Measurements from ENCODE around the gene RHOBTB3. TPM values are rescaled to one million over a fixed set of nuclear protein-coding genes. Genes with fewer than 3 reads are reported as not detected.

Gene RHOBTB3
- total RNA-seq, 1 experiment from 2014 or later = 95.2 TPM

DNA sequence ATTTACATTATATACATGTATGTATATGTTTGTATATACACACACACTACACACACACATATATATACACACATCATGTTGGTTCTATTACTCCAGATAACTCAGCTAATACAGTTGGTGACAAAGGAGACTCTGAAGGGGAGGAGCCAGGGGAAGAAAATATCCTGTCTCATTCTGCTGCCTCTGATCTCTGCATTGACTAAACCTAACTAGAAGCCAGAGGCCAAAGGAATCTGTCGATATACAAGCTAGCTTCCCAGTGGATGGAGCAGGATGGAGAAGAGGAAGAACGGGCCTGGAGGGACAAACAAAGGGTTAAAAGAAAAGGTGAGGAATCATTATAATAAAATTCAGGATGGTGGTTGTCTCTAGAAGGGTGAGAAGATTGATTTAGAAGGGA lies 13.7 kb upstream of the RHOBTB3 start:
- intact Hi-C loops (cut with micrococcal nuclease; ENCODE audit: unreplicated experiment) (no loop called here), in situ Hi-C loops (cut with HindIII; ENCODE audit: low pct_unique_long_range_greater_than_20kb, low sequenced_read_pairs) (no loop called here)
- no TSS peak for BruUV-seq (replicated peaks)
- TF ChIP-seq CTCF (IDR thresholded peaks at IDR 0.05) = no peak
- no peak for TF ChIP-seq REST (IDR thresholded peaks at IDR 0.05; ENCODE audit: insufficient read depth in 1 of 2, low read depth in 2 of 2, low read length in 1 of 2)
- TF ChIP-seq POLR2AphosphoS5 (IDR thresholded peaks at IDR 0.05; ENCODE audit: low read depth, low read length) = no peak
- TF ChIP-seq SIN3A (IDR thresholded peaks at IDR 0.05; ENCODE audit: borderline replicate concordance, insufficient read depth, low read depth, low read length) = no peak
- TF ChIP-seq TCF7L2 (IDR thresholded peaks at IDR 0.05; ENCODE audit: low read depth, low read length) = no peak
- ChIA-PET CTCF (no interaction called here), POLR2A (no interaction called here)
- H3K4me3 ChIP-seq (ENCODE audit: low read depth in 2 of 2, low read length in 2 of 2) = no peak overlapping the region
- no peaks in the 10 kb centered on the region; the same call in 1 of the 2 replicates for H3K9me3 ChIP-seq (ENCODE audit: control insufficient read depth, insufficient read depth, low read depth, low read length)
- peaks cover 4% of the 10 kb centered on the region for H3K4me1 ChIP-seq (ENCODE audit: control insufficient read depth, insufficient read depth, low read length)
- no peaks in the 10 kb centered on the region for H3K27me3 ChIP-seq (ENCODE audit: control insufficient read depth, insufficient read depth, low read length)
- H3K36me3 ChIP-seq (ENCODE audit: control insufficient read depth, insufficient read depth, low read length) = no peaks in the 10 kb centered on the region
- no peak for DNase-seq (ENCODE audit: low read depth, low spot score)
- no peak for ATAC-seq
- peak overlapping the region; percentile 24; the same call in 1 of the 2 replicates for H3K27ac ChIP-seq (ENCODE audit: low read length)

DNA sequence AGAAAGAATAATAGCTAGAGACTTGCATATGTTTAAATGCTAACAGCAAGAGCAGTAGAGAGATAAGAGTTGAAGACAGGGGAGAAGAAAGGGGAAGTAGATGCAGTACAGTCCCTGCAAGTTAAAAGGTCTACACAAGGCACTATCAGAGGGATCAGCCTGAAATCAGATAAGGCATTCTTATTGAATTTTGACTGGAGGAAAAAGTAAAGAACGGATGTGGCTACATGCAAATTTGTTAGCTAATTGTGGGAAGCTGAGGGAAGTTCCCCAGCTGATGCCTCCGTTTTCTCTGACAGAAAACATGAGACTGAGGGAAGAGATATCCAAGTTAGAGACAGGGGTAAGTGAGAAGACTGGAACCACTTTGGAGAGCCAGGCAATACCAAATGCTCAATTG lies 12.9 kb upstream of the RHOBTB3 start:
- Histone ChIP-seq H3K9me3 (ENCODE audit: control insufficient read depth, insufficient read depth, low read depth, low read length) (no peaks in the 10 kb centered on the region; the same call in 1 of the 2 replicates), H3K27me3 (ENCODE audit: control insufficient read depth, insufficient read depth, low read length) (no peaks in the 10 kb centered on the region), H3K4me3 (ENCODE audit: low read depth in 2 of 2, low read length in 2 of 2) (no peak overlapping the region), H3K36me3 (ENCODE audit: control insufficient read depth, insufficient read depth, low read length) (no peaks in the 10 kb centered on the region), H3K27ac (ENCODE audit: low read length) (no peak overlapping the region; the same call in 1 of the 2 replicates), H3K4me1 (ENCODE audit: control insufficient read depth, insufficient read depth, low read length) (peaks cover 5% of the 10 kb centered on the region; the same call in 1 of the 2 replicates)
- intact Hi-C loops (cut with micrococcal nuclease; ENCODE audit: unreplicated experiment) (no loop called here), in situ Hi-C loops (cut with HindIII; ENCODE audit: low pct_unique_long_range_greater_than_20kb, low sequenced_read_pairs) (no loop called here)
- POLR2A ChIA-PET = no interaction called here
- DNase-seq (ENCODE audit: low read depth, low spot score) (no peak), ATAC-seq (no peak)
- TF ChIP-seq POLR2AphosphoS5 (IDR thresholded peaks at IDR 0.05; ENCODE audit: low read depth, low read length) = no peak
- TF ChIP-seq SIN3A (IDR thresholded peaks at IDR 0.05; ENCODE audit: borderline replicate concordance, insufficient read depth, low read depth, low read length) = no peak
- no peak for TF ChIP-seq CTCF (IDR thresholded peaks at IDR 0.05)
- no peak for TF ChIP-seq REST (IDR thresholded peaks at IDR 0.05; ENCODE audit: insufficient read depth in 1 of 2, low read depth in 2 of 2, low read length in 1 of 2)
- CTCF ChIA-PET = no interaction called here
- BruUV-seq (replicated peaks) = no TSS peak

Measured in Panc1 (cell line).